Muscle of leg (tissue), 11 donors: ENCODE results near the gene NUP133. TPM values are rescaled to one million over a fixed set of nuclear protein-coding genes. Genes with fewer than 3 reads are reported as not detected.

Source experiments
- DNase-seq: peaks from one replicate; pipeline ENCODE4 v3.0.0; 2013
- H3K27ac ChIP-seq: one replicate; pipeline ENCODE4 v1.5.1; 2013; ENCODE audit warnings: mild to moderate bottlenecking, low read length, control low read depth
- H3K27me3 ChIP-seq: one replicate; pipeline ENCODE4 v1.6.1; 2013; ENCODE audit warnings: low read length; ENCODE audit not compliant: control insufficient read depth, insufficient read depth
- H3K36me3 ChIP-seq: one replicate; pipeline ENCODE4 v1.6.1; 2013; ENCODE audit warnings: low read length; ENCODE audit not compliant: control insufficient read depth, insufficient read depth
- H3K4me1 ChIP-seq: one replicate; pipeline ENCODE4 v1.6.1; 2013; ENCODE audit warnings: low read length; ENCODE audit not compliant: control insufficient read depth, insufficient read depth
- H3K4me3 ChIP-seq: one replicate; pipeline ENCODE4 v1.5.1; 2013; ENCODE audit warnings: low read length, control low read depth
- H3K9me3 ChIP-seq: replicated peaks from 2 replicates; pipeline ENCODE4 v1.6.1; 2013; ENCODE audit warnings: low read depth, low read length; ENCODE audit not compliant: control insufficient read depth
- WGBS: methylation state at CpG from one replicate; pipeline ENCODE4 v1.1.5; 2013; ENCODE audit warnings: missing lambda C conversion rate; ENCODE audit not compliant: insufficient coverage; 5-methylcytosine and 5-hydroxymethylcytosine counted together
- polyA plus RNA-seq, 8 donors: library from polyadenylated mRNA; unstranded; fragments of 120-200 nt; gene quantifications; one replicate each; pipeline versions ENCODE4 v1.2.1 to v1.2.3, GENCODE V29; 2013; ENCODE audit warnings: inconsistent platforms in 1 of 8, low replicate concordance in 1 of 8; ENCODE audit not compliant: insufficient read length in 8 of 8, insufficient read depth in 1 of 8
- total RNA-seq: library from RNA; stranded (reverse); fragments of 120-200 nt; gene quantifications from one replicate; pipeline ENCODE4 v1.2.4, GENCODE V29; 2013

The NUP133 gene
- total and polyA plus RNA-seq, 9 donors = 22.9 to 33.3 (median 28.2) TPM

DNA sequence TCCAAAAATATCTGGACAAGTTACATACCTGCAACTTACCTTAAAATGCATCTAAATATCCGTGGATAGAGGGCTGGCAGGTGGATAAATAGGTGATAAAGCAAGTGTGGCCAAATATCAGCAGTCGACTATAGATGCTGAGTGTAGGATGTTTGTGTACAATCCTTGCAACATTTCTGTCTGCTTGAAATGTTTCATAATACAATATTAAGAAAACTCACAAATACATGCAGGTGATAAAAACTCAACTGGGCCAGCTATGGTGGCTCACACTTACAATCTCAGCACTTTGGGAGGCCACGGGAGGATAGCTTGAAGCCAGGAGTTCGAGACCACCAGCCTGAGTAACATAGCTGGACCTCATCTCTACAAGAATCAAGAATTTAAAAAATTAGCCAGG is 115.2 kb downstream of the NUP133 start:
- Histone ChIP-seq H3K27me3 (peaks cover 12% of the 10 kb centered on the region), H3K9me3 (no peaks in the 10 kb centered on the region), H3K27ac (no peak overlapping the region), H3K36me3 (no peaks in the 10 kb centered on the region), H3K4me3 (no peak overlapping the region), H3K4me1 (no peaks in the 10 kb centered on the region)
- DNase-seq = no peak
- no CpG with 5 or more reads among the region's 4 CpGs for WGBS

Other genes with a start within 250 kb of the NUP133 start
- gene RAB4A, start 237.2 kb downstream of the NUP133 start, total RNA-seq = 39.0 TPM
- gene RAB4A, start 237.2 kb downstream of the NUP133 start, polyA plus RNA-seq = 10 to 100 TPM; 48.4 to 57.8 (median 51.4) TPM
- gene CCSAP, start 165.3 kb downstream of the NUP133 start, total RNA-seq = 5.3 TPM
- 1 to 10 TPM; 4.5 to 6.8 (median 5.6) TPM for gene CCSAP, start 165.3 kb downstream of the NUP133 start, polyA plus RNA-seq
- 2,334 TPM for gene ACTA1, start 74.2 kb downstream of the NUP133 start, total RNA-seq
- gene ACTA1, start 74.2 kb downstream of the NUP133 start, polyA plus RNA-seq = over 10,000 TPM in 3 of 8 donors, 1,000 to 10,000 TPM in 5; 3,829 to 11,725 (median 9,016) TPM
- 13.8 TPM for gene ABCB10, start 50.4 kb upstream of the NUP133 start, total RNA-seq
- gene ABCB10, start 50.4 kb upstream of the NUP133 start, polyA plus RNA-seq = 10 to 100 TPM; 13.5 to 17.3 (median 14.8) TPM
- 8.7 TPM for gene TAF5L, start 117.8 kb upstream of the NUP133 start, total RNA-seq
- 10 to 100 TPM; 10.5 to 13.7 (median 11.8) TPM for gene TAF5L, start 117.8 kb upstream of the NUP133 start, polyA plus RNA-seq
- gene URB2, start 117.9 kb upstream of the NUP133 start, total RNA-seq = 6.0 TPM
- gene URB2, start 117.9 kb upstream of the NUP133 start, polyA plus RNA-seq = 1 to 10 TPM; 5.1 to 8.0 (median 5.7) TPM